OCI-LY1 (cell line): Measurements from ENCODE around the gene RAB6A.
"Not testable (repeated sequence)": the region's sequence is repeated elsewhere in the genome, so short reads cannot be mapped to it uniquely, and the experiment has no call there.

Experiments used
- H2AFZ ChIP-seq: fragments of 200-600 bp; sonication (generic), shearing (Covaris generic); 2 replicates; pipeline ENCODE4 v1.6.0; 2014; ENCODE audit warnings: antibody characterized with exemption, mild to moderate bottlenecking, low read length
- H3F3A ChIP-seq: fragments of 200-600 bp; sonication (generic), shearing (Covaris generic); 2 replicates; pipeline ENCODE4 v1.6.0; 2014; ENCODE audit warnings: mild to moderate bottlenecking, antibody characterized with exemption, low read length, moderate library complexity; ENCODE audit not compliant: insufficient read depth
- H3K27ac ChIP-seq: fragments of 200-600 bp; sonication (generic); 2 replicates; pipeline ENCODE4 v1.5.1; 2014; ENCODE audit warnings: low read length, mixed run types, mild to moderate bottlenecking, low read depth; ENCODE audit not compliant: poor library complexity, severe bottlenecking
- H3K27me3 ChIP-seq: fragments of 200-600 bp; sonication (generic); 2 replicates; pipeline ENCODE4 v1.6.0; 2014; ENCODE audit warnings: antibody characterized with exemption, mild to moderate bottlenecking, low read length, moderate library complexity; ENCODE audit not compliant: insufficient read depth
- H3K36me3 ChIP-seq: fragments of 200-600 bp; sonication (generic); 2 replicates; pipeline ENCODE4 v1.6.1; 2014; ENCODE audit warnings: mild to moderate bottlenecking, antibody characterized with exemption, low read length, moderate library complexity, mixed read lengths; ENCODE audit not compliant: insufficient read depth
- H3K4me1 ChIP-seq: fragments of 200-600 bp; sonication (generic); 2 replicates; pipeline ENCODE4 v1.5.1; 2014; ENCODE audit warnings: mild to moderate bottlenecking, low read length, moderate library complexity; ENCODE audit not compliant: insufficient read depth, severe bottlenecking
- H3K4me2 ChIP-seq: fragments of 200-600 bp; sonication (generic), shearing (Covaris generic); 2 replicates; pipeline ENCODE4 v1.6.1; 2014; ENCODE audit warnings: low read length
- H3K4me3 ChIP-seq: fragments of 200-600 bp; sonication (generic); 2 replicates; pipeline ENCODE4 v1.5.1; 2014; ENCODE audit warnings: low read length, low read depth, mild to moderate bottlenecking, mixed read lengths; ENCODE audit not compliant: poor library complexity, severe bottlenecking
- H3K79me2 ChIP-seq: fragments of 200-600 bp; shearing (Covaris generic); 2 replicates; pipeline ENCODE4 v1.6.1; 2016; ENCODE audit warnings: mixed run types, low read length, mixed read lengths; ENCODE audit not compliant: insufficient read depth
- H3K9ac ChIP-seq: fragments of 200-600 bp; sonication (generic), shearing (Covaris generic); 2 replicates; pipeline ENCODE4 v1.6.1; 2014; ENCODE audit warnings: mild to moderate bottlenecking, low read length, mixed read lengths
- H3K9me2 ChIP-seq: fragments of 200-600 bp; sonication (generic), shearing (Covaris generic); 2 replicates; pipeline ENCODE4 v1.6.1; 2014; ENCODE audit warnings: low read depth, mild to moderate bottlenecking, low read length, mixed read lengths
- H3K9me3 ChIP-seq: fragments of 200-600 bp; shearing (Covaris generic); 2 replicates; pipeline ENCODE4 v1.6.1; 2014; ENCODE audit warnings: low read length, mixed read lengths
- H4K20me1 ChIP-seq: fragments of 200-600 bp; sonication (generic), shearing (Covaris generic); 2 replicates; pipeline ENCODE4 v1.6.0; 2016; ENCODE audit warnings: mild to moderate bottlenecking, low read length; ENCODE audit not compliant: insufficient read depth
- EZH2 ChIP-seq: fragments of 200-600 bp; sonication (generic), shearing (Covaris generic); IDR thresholded peaks from 2 replicates; pipeline ENCODE4 v1.8.0; 2017; ENCODE audit warnings: borderline replicate concordance, mixed run types, mild to moderate bottlenecking, antibody characterized with exemption, low read length, moderate library complexity, mixed read lengths
- TF ChIP-seq, protein P1 (sequence below): fragments of 200-600 bp; sonication (generic), shearing (Covaris generic); IDR thresholded peaks from 2 replicates; pipeline ENCODE4 v1.5.1; 2017; ENCODE audit warnings: mild to moderate bottlenecking, antibody characterized with exemption, low read length, moderate library complexity, mixed read lengths

The RAB6A gene

DNA sequence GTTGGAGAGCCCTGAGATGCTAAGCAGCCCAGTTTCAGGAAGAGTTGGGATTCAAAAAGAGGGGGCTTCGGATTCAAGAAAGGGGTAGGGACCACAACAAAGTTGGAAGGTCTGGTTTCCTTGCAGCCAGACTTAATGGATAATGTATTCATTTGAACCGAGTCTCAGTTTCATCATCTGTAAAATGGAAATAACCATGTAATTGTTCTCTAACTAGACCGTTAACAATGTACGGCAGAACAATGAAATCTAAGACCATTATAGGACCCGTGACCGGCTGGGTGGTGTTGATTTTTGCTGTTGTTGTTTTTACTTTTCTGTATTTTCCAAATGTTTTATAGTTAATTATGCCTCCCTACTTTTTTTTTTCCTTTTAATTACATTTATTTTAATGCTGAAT is 20.4 kb upstream of the RAB6A start:
- no peak overlapping the region for H3K4me3 ChIP-seq
- H3K4me2 ChIP-seq = no peak overlapping the region
- no peak overlapping the region for H3K9ac ChIP-seq
- TF ChIP-seq, protein P1, sequence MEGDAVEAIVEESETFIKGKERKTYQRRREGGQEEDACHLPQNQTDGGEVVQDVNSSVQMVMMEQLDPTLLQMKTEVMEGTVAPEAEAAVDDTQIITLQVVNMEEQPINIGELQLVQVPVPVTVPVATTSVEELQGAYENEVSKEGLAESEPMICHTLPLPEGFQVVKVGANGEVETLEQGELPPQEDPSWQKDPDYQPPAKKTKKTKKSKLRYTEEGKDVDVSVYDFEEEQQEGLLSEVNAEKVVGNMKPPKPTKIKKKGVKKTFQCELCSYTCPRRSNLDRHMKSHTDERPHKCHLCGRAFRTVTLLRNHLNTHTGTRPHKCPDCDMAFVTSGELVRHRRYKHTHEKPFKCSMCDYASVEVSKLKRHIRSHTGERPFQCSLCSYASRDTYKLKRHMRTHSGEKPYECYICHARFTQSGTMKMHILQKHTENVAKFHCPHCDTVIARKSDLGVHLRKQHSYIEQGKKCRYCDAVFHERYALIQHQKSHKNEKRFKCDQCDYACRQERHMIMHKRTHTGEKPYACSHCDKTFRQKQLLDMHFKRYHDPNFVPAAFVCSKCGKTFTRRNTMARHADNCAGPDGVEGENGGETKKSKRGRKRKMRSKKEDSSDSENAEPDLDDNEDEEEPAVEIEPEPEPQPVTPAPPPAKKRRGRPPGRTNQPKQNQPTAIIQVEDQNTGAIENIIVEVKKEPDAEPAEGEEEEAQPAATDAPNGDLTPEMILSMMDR = no peak
- TF ChIP-seq EZH2 = no peak
- no peaks in the 10 kb centered on the region for H3K27me3 ChIP-seq
- peaks cover 17% of the 10 kb centered on the region for H3K4me1 ChIP-seq
- no peaks in the 10 kb centered on the region for H3K79me2 ChIP-seq
- H3K9me3 ChIP-seq = no peaks in the 10 kb centered on the region
- H3K9me2 ChIP-seq = no peaks in the 10 kb centered on the region
- H3K36me3 ChIP-seq = no peaks in the 10 kb centered on the region
- H4K20me1 ChIP-seq = no peaks in the 10 kb centered on the region
- H2AFZ ChIP-seq = no peak overlapping the region
- H3F3A ChIP-seq = no peaks in the 10 kb centered on the region
- no peak overlapping the region for H3K27ac ChIP-seq

DNA sequence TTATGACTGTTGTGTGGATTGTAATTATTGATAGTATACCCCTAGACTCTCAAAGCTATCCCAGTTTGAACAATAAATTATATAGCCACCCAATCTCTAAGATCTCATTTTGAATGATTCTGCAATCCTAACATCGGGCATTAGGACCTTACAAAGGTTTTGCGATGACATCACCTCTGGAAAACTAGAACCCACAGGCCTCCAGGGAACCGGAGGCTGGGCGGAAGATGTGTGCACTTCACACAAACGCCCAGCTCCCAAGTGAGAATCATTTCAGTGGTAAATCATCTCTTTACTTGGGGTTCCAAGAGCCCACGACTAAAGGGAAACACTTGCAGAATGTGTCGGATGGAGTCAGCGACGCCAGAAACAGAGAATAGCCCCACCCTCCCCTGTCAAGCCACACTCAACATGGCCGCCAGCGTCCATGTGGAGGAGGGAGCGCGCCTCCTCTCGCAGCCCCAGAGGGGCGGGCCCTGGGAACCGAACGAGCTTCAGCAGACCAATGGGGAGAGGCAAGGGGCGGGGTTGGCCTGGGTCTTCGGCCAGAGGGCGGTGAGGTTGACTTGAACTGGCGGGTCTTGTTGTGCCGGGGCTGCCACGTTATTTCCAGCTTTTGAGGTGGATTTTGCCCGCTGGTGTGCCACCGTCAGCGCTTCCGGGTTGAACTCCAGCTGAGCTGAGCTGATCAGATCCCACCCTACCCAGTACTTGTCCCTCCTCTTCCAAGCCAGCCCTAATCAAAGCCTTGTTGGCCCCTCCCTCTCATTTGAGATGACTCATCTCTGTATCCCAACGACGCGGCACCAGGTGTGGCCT is 18.4 kb upstream of the RAB6A start:
- H3K27me3 ChIP-seq = no peaks in the 10 kb centered on the region
- H3K79me2 ChIP-seq = no peaks in the 10 kb centered on the region
- peak overlapping the region; percentile 71 for H3K9ac ChIP-seq
- H3K9me3 ChIP-seq = no peaks in the 10 kb centered on the region
- no peaks in the 10 kb centered on the region for H3F3A ChIP-seq
- H3K27ac ChIP-seq = peak overlapping the region; percentile 85
- H3K4me2 ChIP-seq = peak overlapping the region; percentile 80
- H3K36me3 ChIP-seq = no peaks in the 10 kb centered on the region
- no peaks in the 10 kb centered on the region for H4K20me1 ChIP-seq
- H2AFZ ChIP-seq = peak overlapping the region; percentile 91
- no peaks in the 10 kb centered on the region for H3K9me2 ChIP-seq
- TF ChIP-seq, protein P1 = no peak
- no peak for TF ChIP-seq EZH2
- peak overlapping the region; percentile 63 for H3K4me3 ChIP-seq
- peaks cover 17% of the 10 kb centered on the region for H3K4me1 ChIP-seq

DNA sequence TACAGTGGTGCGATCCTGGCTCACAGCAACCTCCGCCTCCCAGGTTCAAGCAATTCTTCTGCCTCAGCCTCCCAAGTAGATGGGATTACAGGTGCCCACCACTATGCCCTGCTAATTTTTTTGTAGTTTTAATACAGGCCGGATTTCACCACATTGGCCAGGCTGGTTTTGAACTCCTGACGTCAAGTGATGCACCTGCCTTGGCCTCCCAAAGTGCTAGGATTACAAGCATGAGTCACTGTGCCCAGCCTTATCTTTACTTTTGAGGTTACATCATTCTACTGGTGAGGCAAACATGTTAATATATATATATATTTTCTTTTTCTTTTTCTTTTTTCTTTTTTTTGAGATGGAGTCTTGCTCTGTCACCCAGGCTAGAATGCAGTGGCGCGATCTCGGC is 9.9 kb upstream of the RAB6A start:
- H3K36me3 ChIP-seq, H3K4me1 ChIP-seq, H3K79me2 ChIP-seq, H3K9me3 ChIP-seq, H3K4me2 ChIP-seq, H4K20me1 ChIP-seq, H3K9ac ChIP-seq, H3K27ac ChIP-seq, H3K27me3 ChIP-seq, H3K4me3 ChIP-seq, H3K9me2 ChIP-seq, H3F3A ChIP-seq, H2AFZ ChIP-seq: not testable (repeated sequence)

DNA sequence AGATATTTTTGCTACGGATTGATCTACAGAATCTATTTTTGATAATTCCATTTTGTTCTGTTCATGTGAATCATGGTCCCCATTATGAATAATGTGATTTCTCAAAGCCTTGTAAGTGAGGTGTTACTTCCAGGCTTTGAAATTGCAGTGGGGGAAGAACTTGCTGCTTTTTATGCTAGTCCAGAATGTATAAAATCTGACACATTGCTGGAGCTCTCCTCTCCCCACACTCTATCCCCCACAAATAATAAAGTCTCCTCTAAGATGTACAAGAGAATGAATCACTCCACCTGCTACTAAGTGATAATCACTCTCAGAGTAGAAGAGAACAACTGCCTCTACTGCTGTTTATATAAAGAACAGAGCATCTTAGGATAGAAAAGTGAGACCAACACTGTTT is 5.9 kb upstream of the RAB6A start:
- Histone ChIP-seq H3K27me3 (no peaks in the 10 kb centered on the region), H3K4me1 (peaks cover 12% of the 10 kb centered on the region), H3K9me3 (no peaks in the 10 kb centered on the region), H3K9me2 (no peaks in the 10 kb centered on the region), H4K20me1 (no peaks in the 10 kb centered on the region), H3K9ac (no peak overlapping the region), H3K27ac (no peak overlapping the region), H3F3A (no peaks in the 10 kb centered on the region), H3K4me2 (no peak overlapping the region), H2AFZ (no peak overlapping the region), H3K79me2 (no peaks in the 10 kb centered on the region), H3K36me3 (no peaks in the 10 kb centered on the region), H3K4me3 (no peak overlapping the region)
- no peak for TF ChIP-seq EZH2
- TF ChIP-seq, protein P1 = no peak
